SK-N-SH (cell line): ENCODE data around the gene FERMT2. TPM values are rescaled to one million over a fixed set of nuclear protein-coding genes. Genes with fewer than 3 reads are reported as not detected.

ENCODE experiments used
- CTCF ChIA-PET: fragments of 300-600, 350-600 bp; formaldehyde crosslinking; extraction: SDS; loops from one replicate; lab custom pipeline; 2021; lab: Yijun Ruan, JAX
- POLR2A ChIA-PET: fragments of 350-600 bp; sonication (Branson Sonifier 250); formaldehyde crosslinking; extraction: SDS; loops from one replicate; lab custom pipeline; 2020; ENCODE audit warnings: antibody characterized with exemption, inconsistent platforms; lab: Yijun Ruan, JAX
- DNase-seq: peaks from one replicate; pipeline ENCODE4 v3.0.0; 2012
- H2AFZ ChIP-seq: fragments of 200-600 bp; sonication (generic); 2 replicates; pipeline ENCODE4 v1.8.1; 2016; ENCODE audit warnings: antibody characterized with exemption, mild to moderate bottlenecking, low read depth
- H3F3A ChIP-seq: fragments of 200-600 bp; sonication (generic); replicated peaks from 2 replicates; pipeline ENCODE3; 2016; ENCODE audit warnings: antibody characterized with exemption, mild to moderate bottlenecking; ENCODE audit not compliant: insufficient read depth
- H3K27ac ChIP-seq, 2 experiments: fragments of 200-500 bp in 1 of 2; fragments of 200-600 bp in 1 of 2; sonication (Bioruptor generic) in 1 of 2; sonication (generic), shearing (Covaris generic) in 1 of 2; 2 replicates each; pipeline versions ENCODE4 v1.5.1 to v1.6.1; 2014 to 2016; ENCODE audit warnings: low read depth in 2 of 2, inconsistent platforms in 1 of 2, low read length in 1 of 2, mild to moderate bottlenecking in 1 of 2, mixed read lengths in 1 of 2
- H3K27me3 ChIP-seq: fragments of 200-600 bp; sonication (generic), shearing (Covaris generic); 2 replicates; pipeline ENCODE4 v1.6.1; 2016; ENCODE audit warnings: mixed run types; ENCODE audit not compliant: insufficient read depth
- H3K36me3 ChIP-seq, 2 experiments: fragments of 200-500 bp in 1 of 2; fragments of 200-600 bp in 1 of 2; sonication (Bioruptor generic) in 1 of 2; sonication (generic) in 1 of 2; replicated peaks in 1 of 2; 2 replicates each; pipeline versions ENCODE3 to v1.5.1; 2014 to 2016; ENCODE audit warnings: low read length in 1 of 2, mild to moderate bottlenecking in 1 of 2; ENCODE audit not compliant: insufficient read depth in 2 of 2, control insufficient read depth in 1 of 2
- H3K4me1 ChIP-seq, 2 experiments: fragments of 200-500 bp in 1 of 2; fragments of 200-600 bp in 1 of 2; sonication (Bioruptor generic) in 1 of 2; sonication (generic), shearing (Covaris generic) in 1 of 2; 2 replicates each; pipeline versions ENCODE4 v1.5.1 to v1.6.1; 2014 to 2016; ENCODE audit warnings: low read depth in 1 of 2, low read length in 1 of 2, mixed run types in 1 of 2; ENCODE audit not compliant: insufficient read depth in 2 of 2, control insufficient read depth in 1 of 2
- H3K4me2 ChIP-seq: fragments of 200-600 bp; sonication (generic), shearing (Covaris generic); 2 replicates; pipeline ENCODE4 v1.6.1; 2017; ENCODE audit warnings: mixed run types
- H3K4me3 ChIP-seq, 2 experiments: fragments of 200-500 bp in 1 of 2; fragments of 200-600 bp in 1 of 2; sonication (Bioruptor generic) in 1 of 2; sonication (generic), shearing (Covaris generic) in 1 of 2; 2 replicates each; pipeline versions ENCODE4 v1.5.1 to v1.8.1; 2014 to 2016; ENCODE audit warnings: low read depth in 2 of 2, inconsistent platforms in 1 of 2, low read length in 1 of 2, mild to moderate bottlenecking in 1 of 2, mixed read lengths in 1 of 2, moderate library complexity in 1 of 2
- H3K79me2 ChIP-seq: fragments of 200-600 bp; sonication (generic); 2 replicates; pipeline ENCODE4 v1.8.1; 2017; ENCODE audit warnings: mild to moderate bottlenecking; ENCODE audit not compliant: insufficient read depth
- H3K9ac ChIP-seq: fragments of 200-600 bp; sonication (generic); 2 replicates; pipeline ENCODE4 v1.6.1; 2017; ENCODE audit warnings: mixed run types
- H3K9me2 ChIP-seq: fragments of 200-600 bp; sonication (generic); 2 replicates; pipeline ENCODE4 v1.6.1; 2017; ENCODE audit warnings: mixed run types
- H3K9me3 ChIP-seq: fragments of 200-600 bp; sonication (generic); 2 replicates; pipeline ENCODE4 v1.6.1; 2017; ENCODE audit warnings: mixed run types, mild to moderate bottlenecking, moderate library complexity
- H4K20me1 ChIP-seq: fragments of 200-600 bp; sonication (generic); 2 replicates; pipeline ENCODE4 v1.6.1; 2017; ENCODE audit warnings: mild to moderate bottlenecking, mixed run types; ENCODE audit not compliant: insufficient read depth
- CHD2 ChIP-seq: fragments of 150-350 bp; IDR thresholded peaks from 2 replicates; pipeline ENCODE4 v1.6.1; 2018; ENCODE audit warnings: low read length; ENCODE audit not compliant: partially characterized antibody
- FOSL2 ChIP-seq: IDR thresholded peaks from 2 replicates; pipeline ENCODE4 v1.4.0; 2012; ENCODE audit warnings: low read depth, mild to moderate bottlenecking, moderate library complexity, borderline replicate concordance
- FOXJ3 ChIP-seq: sonication (generic); formaldehyde crosslinking; IDR thresholded peaks from 2 replicates; pipeline ENCODE4 v1.5.1; 2020; ENCODE audit warnings: mild to moderate bottlenecking, missing genetic modification reagents
- FOXM1 ChIP-seq: IDR thresholded peaks from 2 replicates; pipeline ENCODE4 v1.4.0; 2012; ENCODE audit warnings: low read depth, mild to moderate bottlenecking
- GABPA ChIP-seq: IDR thresholded peaks from 2 replicates; pipeline ENCODE4 v1.4.0; 2012; ENCODE audit warnings: low read depth, mild to moderate bottlenecking
- GATA2 ChIP-seq: sonication (generic); formaldehyde crosslinking; IDR thresholded peaks from 2 replicates; pipeline ENCODE4 v1.5.0; 2020; ENCODE audit warnings: mild to moderate bottlenecking, missing genetic modification reagents
- JUND ChIP-seq: IDR thresholded peaks from 2 replicates; pipeline ENCODE4 v1.4.0; 2012
- MEF2A ChIP-seq: IDR thresholded peaks from 2 replicates; pipeline ENCODE4 v1.4.0; 2012; ENCODE audit warnings: low read depth, borderline replicate concordance
- NRF1 ChIP-seq: IDR thresholded peaks from 2 replicates; pipeline ENCODE4 v1.6.1; 2012; ENCODE audit warnings: low read depth, mild to moderate bottlenecking, low read length
- POLR2AphosphoS5 ChIP-seq: IDR thresholded peaks from 2 replicates; pipeline ENCODE4 v1.6.1; 2012; ENCODE audit warnings: low read depth, low read length
- RAD21 ChIP-seq: IDR thresholded peaks from 2 replicates; pipeline ENCODE4 v1.6.1; 2012; ENCODE audit warnings: mild to moderate bottlenecking, low read length
- RFX5 ChIP-seq: IDR thresholded peaks from 2 replicates; pipeline ENCODE4 v1.6.1; 2012; ENCODE audit warnings: mild to moderate bottlenecking, improper control_type of control experiment, low read length
- RXRA ChIP-seq: IDR thresholded peaks from 2 replicates; pipeline ENCODE4 v1.4.0; 2012; ENCODE audit warnings: low read depth, mild to moderate bottlenecking, borderline replicate concordance
- SIN3A ChIP-seq: IDR thresholded peaks from 2 replicates; pipeline ENCODE4 v1.6.1; 2012; ENCODE audit warnings: low read depth, mild to moderate bottlenecking, low read length, moderate library complexity, borderline replicate concordance
- YY1 ChIP-seq: IDR thresholded peaks from 2 replicates; pipeline ENCODE4 v1.4.0; 2012; ENCODE audit warnings: low read depth, mild to moderate bottlenecking
- WGBS: methylation state at CpG from one replicate; pipeline ENCODE4 v1.1.6; 2017; ENCODE audit warnings: low lambda C conversion rate; 5-methylcytosine and 5-hydroxymethylcytosine counted together
- polyA plus RNA-seq, 3 experiments: library from polyadenylated mRNA; depleted of rRNA; stranded (reverse); fragments of >200 nt; gene quantifications; 2 replicates each; pipeline ENCODE4 v1.2.3, GENCODE V29; 2012
- TF ChIP-seq, protein P1 (sequence below): IDR thresholded peaks from 2 replicates; pipeline ENCODE4 v1.4.0; 2012; ENCODE audit warnings: low read depth, borderline replicate concordance
- TF ChIP-seq, protein P2 (sequence below): IDR thresholded peaks from 2 replicates; pipeline ENCODE4 v1.4.0; 2012; ENCODE audit warnings: low read depth
- TF ChIP-seq, protein P3 (sequence below): IDR thresholded peaks from 2 replicates; pipeline ENCODE4 v1.6.1; 2012; ENCODE audit warnings: mild to moderate bottlenecking, low read depth, low read length, moderate library complexity
- TF ChIP-seq, protein P4 (sequence below): IDR thresholded peaks from 2 replicates; pipeline ENCODE4 v1.4.0; 2012; ENCODE audit warnings: low read depth, borderline replicate concordance
- TF ChIP-seq, protein P5 (sequence below): fragments of 200-600 bp; sonication (generic); IDR thresholded peaks from 2 replicates; pipeline ENCODE4 v1.6.1; 2017; ENCODE audit warnings: antibody characterized with exemption, mild to moderate bottlenecking, moderate library complexity

FERMT2 gene
- polyA plus RNA-seq, 1 of the 3 experiments (the other 2 are of a cell fraction): 40.1 TPM

DNA sequence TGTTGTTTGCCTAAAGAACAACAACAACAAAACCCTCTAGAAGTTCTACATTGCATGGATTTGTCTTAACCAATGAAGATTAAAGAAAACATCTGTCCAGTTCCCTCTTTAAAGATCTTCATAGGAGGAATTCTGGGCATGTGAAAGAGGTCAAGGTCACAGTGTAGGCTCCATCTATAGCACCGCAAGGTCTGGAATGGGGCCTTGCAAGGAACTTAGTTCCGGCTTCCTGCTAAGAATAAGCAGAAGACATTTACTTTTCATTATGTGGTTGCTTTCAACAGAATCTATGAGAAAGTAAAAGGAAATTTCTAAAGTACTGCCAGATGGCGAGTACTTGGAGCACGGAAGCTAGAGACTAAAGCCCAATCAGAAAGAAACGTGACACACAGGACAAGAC, 102.2 kb downstream of the FERMT2 start:
- 97% methylated on average over 5 of the region's 5 CpGs for WGBS
- Histone ChIP-seq H3F3A (peaks cover 16% of the 10 kb centered on the region), H3K9me2 (no peaks in the 10 kb centered on the region), H3K27ac (no peak overlapping the region), H4K20me1 (no peaks in the 10 kb centered on the region), H3K4me1 (peaks cover 8 to 17% of the 10 kb centered on the region in 2 experiments; a peak in 3 of 4 replicates), H3K9me3 (no peaks in the 10 kb centered on the region), H3K9ac (no peak overlapping the region), H3K27me3 (no peaks in the 10 kb centered on the region), H3K36me3 (no peaks in the 10 kb centered on the region), H2AFZ (no peak overlapping the region)
- DNase-seq: no peak
- ChIA-PET CTCF (interaction anchor here (0.9 to 1.4 kb wide), 4 partner anchors 8 to 112 kb away, joined by 3 to 4 read pairs (median 4); no protein-coding TSS in a partner anchor), POLR2A (no interaction called here)
- TF ChIP-seq, protein P1, sequence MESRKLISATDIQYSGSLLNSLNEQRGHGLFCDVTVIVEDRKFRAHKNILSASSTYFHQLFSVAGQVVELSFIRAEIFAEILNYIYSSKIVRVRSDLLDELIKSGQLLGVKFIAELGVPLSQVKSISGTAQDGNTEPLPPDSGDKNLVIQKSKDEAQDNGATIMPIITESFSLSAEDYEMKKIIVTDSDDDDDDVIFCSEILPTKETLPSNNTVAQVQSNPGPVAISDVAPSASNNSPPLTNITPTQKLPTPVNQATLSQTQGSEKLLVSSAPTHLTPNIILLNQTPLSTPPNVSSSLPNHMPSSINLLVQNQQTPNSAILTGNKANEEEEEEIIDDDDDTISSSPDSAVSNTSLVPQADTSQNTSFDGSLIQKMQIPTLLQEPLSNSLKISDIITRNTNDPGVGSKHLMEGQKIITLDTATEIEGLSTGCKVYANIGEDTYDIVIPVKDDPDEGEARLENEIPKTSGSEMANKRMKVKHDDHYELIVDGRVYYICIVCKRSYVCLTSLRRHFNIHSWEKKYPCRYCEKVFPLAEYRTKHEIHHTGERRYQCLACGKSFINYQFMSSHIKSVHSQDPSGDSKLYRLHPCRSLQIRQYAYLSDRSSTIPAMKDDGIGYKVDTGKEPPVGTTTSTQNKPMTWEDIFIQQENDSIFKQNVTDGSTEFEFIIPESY: no peak
- TF ChIP-seq NRF1 (no peak), RAD21 (no peak), JUND (no peak), GABPA (no peak), YY1 (no peak), SIN3A (no peak), MEF2A (no peak), RXRA (no peak), FOXJ3 (no peak), GATA2 (CRISPR knock-in tag) (no peak), FOXM1 (no peak), CHD2 (no peak), FOSL2 (no peak), POLR2AphosphoS5 (no peak), RFX5 (no peak)
- TF ChIP-seq, protein P2, sequence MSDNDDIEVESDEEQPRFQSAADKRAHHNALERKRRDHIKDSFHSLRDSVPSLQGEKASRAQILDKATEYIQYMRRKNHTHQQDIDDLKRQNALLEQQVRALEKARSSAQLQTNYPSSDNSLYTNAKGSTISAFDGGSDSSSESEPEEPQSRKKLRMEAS: no peak
- TF ChIP-seq, protein P3, sequence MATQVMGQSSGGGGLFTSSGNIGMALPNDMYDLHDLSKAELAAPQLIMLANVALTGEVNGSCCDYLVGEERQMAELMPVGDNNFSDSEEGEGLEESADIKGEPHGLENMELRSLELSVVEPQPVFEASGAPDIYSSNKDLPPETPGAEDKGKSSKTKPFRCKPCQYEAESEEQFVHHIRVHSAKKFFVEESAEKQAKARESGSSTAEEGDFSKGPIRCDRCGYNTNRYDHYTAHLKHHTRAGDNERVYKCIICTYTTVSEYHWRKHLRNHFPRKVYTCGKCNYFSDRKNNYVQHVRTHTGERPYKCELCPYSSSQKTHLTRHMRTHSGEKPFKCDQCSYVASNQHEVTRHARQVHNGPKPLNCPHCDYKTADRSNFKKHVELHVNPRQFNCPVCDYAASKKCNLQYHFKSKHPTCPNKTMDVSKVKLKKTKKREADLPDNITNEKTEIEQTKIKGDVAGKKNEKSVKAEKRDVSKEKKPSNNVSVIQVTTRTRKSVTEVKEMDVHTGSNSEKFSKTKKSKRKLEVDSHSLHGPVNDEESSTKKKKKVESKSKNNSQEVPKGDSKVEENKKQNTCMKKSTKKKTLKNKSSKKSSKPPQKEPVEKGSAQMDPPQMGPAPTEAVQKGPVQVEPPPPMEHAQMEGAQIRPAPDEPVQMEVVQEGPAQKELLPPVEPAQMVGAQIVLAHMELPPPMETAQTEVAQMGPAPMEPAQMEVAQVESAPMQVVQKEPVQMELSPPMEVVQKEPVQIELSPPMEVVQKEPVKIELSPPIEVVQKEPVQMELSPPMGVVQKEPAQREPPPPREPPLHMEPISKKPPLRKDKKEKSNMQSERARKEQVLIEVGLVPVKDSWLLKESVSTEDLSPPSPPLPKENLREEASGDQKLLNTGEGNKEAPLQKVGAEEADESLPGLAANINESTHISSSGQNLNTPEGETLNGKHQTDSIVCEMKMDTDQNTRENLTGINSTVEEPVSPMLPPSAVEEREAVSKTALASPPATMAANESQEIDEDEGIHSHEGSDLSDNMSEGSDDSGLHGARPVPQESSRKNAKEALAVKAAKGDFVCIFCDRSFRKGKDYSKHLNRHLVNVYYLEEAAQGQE: no peak
- TF ChIP-seq, protein P4, sequence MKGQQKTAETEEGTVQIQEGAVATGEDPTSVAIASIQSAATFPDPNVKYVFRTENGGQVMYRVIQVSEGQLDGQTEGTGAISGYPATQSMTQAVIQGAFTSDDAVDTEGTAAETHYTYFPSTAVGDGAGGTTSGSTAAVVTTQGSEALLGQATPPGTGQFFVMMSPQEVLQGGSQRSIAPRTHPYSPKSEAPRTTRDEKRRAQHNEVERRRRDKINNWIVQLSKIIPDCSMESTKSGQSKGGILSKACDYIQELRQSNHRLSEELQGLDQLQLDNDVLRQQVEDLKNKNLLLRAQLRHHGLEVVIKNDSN: no peak
- TF ChIP-seq, protein P5, sequence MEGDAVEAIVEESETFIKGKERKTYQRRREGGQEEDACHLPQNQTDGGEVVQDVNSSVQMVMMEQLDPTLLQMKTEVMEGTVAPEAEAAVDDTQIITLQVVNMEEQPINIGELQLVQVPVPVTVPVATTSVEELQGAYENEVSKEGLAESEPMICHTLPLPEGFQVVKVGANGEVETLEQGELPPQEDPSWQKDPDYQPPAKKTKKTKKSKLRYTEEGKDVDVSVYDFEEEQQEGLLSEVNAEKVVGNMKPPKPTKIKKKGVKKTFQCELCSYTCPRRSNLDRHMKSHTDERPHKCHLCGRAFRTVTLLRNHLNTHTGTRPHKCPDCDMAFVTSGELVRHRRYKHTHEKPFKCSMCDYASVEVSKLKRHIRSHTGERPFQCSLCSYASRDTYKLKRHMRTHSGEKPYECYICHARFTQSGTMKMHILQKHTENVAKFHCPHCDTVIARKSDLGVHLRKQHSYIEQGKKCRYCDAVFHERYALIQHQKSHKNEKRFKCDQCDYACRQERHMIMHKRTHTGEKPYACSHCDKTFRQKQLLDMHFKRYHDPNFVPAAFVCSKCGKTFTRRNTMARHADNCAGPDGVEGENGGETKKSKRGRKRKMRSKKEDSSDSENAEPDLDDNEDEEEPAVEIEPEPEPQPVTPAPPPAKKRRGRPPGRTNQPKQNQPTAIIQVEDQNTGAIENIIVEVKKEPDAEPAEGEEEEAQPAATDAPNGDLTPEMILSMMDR: no peak
- TF ChIP-seq, all 33 proteins: peak for 0
- Histone ChIP-seq H3K79me2 (no peaks in the 10 kb centered on the region), H3K4me2 (no peak overlapping the region), H3K4me3 (no peak overlapping the region)
